ENCODE results near the gene ODAD4. TPM values are rescaled to one million over a fixed set of nuclear protein-coding genes. Genes with fewer than 3 reads are reported as not detected.

Gene ODAD4
- total RNA-seq, 1 donor from 2014 or later: 0.50 TPM

GRCh38 chr17:41937970-41938954, 7.8 kb downstream of the ODAD4 start:
- no peaks in the 10 kb centered on the region for H3K27me3 Mint-ChIP-seq (ENCODE audit: low read depth)
- intact Hi-C loops (cut with micrococcal nuclease): no loop called here
- H3K4me1 Mint-ChIP-seq (ENCODE audit: low read depth): peaks cover 4% of the 10 kb centered on the region
- no peak overlapping the region for H3K4me3 Mint-ChIP-seq (ENCODE audit: low read depth)
- H3K9me3 Mint-ChIP-seq: no peaks in the 10 kb centered on the region
- no peak overlapping the region for H3K27ac Mint-ChIP-seq
- DNase-seq (ENCODE audit: low spot score): no peak
- no peaks in the 10 kb centered on the region for H3K36me3 Mint-ChIP-seq (ENCODE audit: low read depth)

DNA sequence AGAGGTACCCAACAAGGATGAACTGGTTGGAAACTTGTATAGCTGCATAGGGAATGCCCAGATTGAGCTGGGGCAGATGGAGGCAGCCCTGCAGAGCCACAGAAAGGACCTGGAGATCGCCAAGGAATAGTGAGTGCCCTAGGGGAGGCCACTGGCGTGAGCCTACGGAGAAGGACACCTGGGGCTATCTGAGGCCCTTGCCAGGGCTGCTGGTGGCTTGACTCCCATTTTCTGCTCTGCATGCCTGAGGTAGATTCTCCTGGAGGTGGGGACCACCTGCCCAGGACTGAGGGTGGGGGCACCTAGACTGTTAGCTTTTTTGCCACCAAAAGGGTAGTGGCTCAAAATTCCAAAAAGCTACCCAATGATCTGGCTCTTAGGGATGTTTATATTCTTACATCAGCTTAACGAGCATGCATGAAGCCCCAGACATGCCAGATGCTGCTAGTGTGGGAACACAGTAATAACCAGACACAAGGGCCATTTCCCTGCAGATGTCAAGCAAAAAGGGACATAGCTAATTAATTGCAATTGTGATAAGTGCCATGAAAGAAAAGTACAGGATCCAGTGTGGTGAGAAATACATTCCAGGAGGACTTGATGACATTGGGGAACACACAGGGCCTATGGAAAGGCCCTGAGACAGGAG, 8.8 kb downstream of the ODAD4 start:
- H3K36me3 Mint-ChIP-seq (ENCODE audit: low read depth): no peaks in the 10 kb centered on the region
- no peak overlapping the region for H3K4me3 Mint-ChIP-seq (ENCODE audit: low read depth)
- intact Hi-C loops (cut with micrococcal nuclease): no loop called here
- H3K27me3 Mint-ChIP-seq (ENCODE audit: low read depth): no peaks in the 10 kb centered on the region
- H3K27ac Mint-ChIP-seq: no peak overlapping the region
- peaks cover 3% of the 10 kb centered on the region for H3K4me1 Mint-ChIP-seq (ENCODE audit: low read depth)
- H3K9me3 Mint-ChIP-seq: no peaks in the 10 kb centered on the region
- no peak for DNase-seq (ENCODE audit: low spot score)

DNA sequence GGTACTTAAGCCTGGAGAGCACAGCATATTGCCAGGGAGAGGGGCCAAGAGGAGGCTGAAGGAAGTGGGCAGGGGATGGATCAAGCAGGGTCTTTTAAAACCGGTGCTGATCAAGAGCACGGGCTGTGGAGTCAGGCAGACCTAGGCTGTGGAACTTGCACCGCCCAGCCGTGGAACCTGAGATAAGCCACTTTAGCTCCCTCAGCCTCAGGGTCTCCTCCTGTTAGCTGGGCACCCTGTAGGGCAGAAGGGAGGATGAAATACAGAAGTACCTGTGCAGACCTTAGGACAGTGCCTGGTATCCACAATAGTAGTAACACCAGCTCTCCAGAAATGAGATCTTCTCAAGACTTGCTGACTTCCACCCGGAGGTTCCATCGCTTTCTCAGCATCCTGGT, 9.3 kb downstream of the ODAD4 start:
- H3K27ac Mint-ChIP-seq: no peak overlapping the region
- no peaks in the 10 kb centered on the region for H3K27me3 Mint-ChIP-seq (ENCODE audit: low read depth)
- no peaks in the 10 kb centered on the region for H3K9me3 Mint-ChIP-seq
- no peak overlapping the region for H3K4me3 Mint-ChIP-seq (ENCODE audit: low read depth)
- DNase-seq (ENCODE audit: low spot score): no peak
- intact Hi-C loops (cut with micrococcal nuclease): no loop called here
- no peaks in the 10 kb centered on the region for H3K36me3 Mint-ChIP-seq (ENCODE audit: low read depth)
- peaks cover 1% of the 10 kb centered on the region for H3K4me1 Mint-ChIP-seq (ENCODE audit: low read depth)

DNA sequence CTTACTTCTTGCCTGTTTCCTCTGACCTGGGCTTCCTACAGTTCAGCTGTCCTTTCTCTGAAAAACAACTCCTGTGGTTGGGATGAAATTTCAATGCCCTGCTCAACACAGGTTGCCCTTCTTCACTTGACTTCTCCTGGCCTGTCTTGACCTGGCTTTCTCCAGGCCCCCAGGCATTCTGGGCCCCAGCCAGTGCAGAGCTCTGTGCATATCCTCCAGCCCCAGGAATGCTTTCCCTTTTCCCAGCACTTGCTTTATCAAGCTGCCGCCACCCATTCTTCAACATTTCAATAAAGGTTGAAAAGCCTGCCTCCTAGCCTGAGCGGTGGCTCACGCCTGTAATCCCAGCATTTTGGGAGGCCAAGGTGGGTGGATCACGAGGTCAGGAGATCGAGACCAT, 10.8 kb downstream of the ODAD4 start:
- no peaks in the 10 kb centered on the region for H3K9me3 Mint-ChIP-seq
- H3K4me3 Mint-ChIP-seq (ENCODE audit: low read depth): no peak overlapping the region
- H3K36me3 Mint-ChIP-seq (ENCODE audit: low read depth): no peaks in the 10 kb centered on the region
- H3K27me3 Mint-ChIP-seq (ENCODE audit: low read depth): no peaks in the 10 kb centered on the region
- no peak overlapping the region for H3K27ac Mint-ChIP-seq
- intact Hi-C loops (cut with micrococcal nuclease): no loop called here
- no peak for DNase-seq (ENCODE audit: low spot score)
- no peaks in the 10 kb centered on the region for H3K4me1 Mint-ChIP-seq (ENCODE audit: low read depth)

- Mint-ChIP-seq H3K27ac (no peak overlapping the region), H3K4me1 (ENCODE audit: low read depth) (no peaks in the 10 kb centered on the region), H3K9me3 (no peaks in the 10 kb centered on the region), H3K36me3 (ENCODE audit: low read depth) (no peaks in the 10 kb centered on the region), H3K4me3 (ENCODE audit: low read depth) (no peak overlapping the region), H3K27me3 (ENCODE audit: low read depth) (no peaks in the 10 kb centered on the region)
- intact Hi-C loops (cut with micrococcal nuclease): no loop called here
- no peak for DNase-seq (ENCODE audit: low spot score)
Measured at GRCh38 chr17:41942626-41943373, 12.4 kb downstream of the ODAD4 start.

DNA sequence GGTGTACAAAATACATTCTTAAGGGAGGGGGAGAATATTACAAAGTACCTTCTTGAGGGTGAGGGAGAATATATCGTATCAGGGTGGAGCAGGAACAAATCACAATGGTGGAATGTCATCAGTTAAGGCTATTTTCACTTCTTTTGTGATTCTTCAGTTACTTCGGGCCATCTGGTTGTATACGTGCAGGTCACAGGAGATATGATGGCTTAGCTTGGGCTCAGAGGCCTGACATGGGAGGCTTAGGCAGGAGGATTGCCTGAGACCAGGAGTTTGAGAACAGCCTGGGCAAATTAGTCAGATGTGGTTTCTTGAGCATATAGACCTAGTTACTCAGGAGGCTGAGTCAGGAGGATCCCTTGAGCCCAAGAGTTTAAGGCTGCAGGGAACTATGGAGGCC, 13.1 kb downstream of the ODAD4 start:
- no peak overlapping the region for H3K27ac Mint-ChIP-seq
- no peak overlapping the region for H3K4me3 Mint-ChIP-seq (ENCODE audit: low read depth)
- H3K36me3 Mint-ChIP-seq (ENCODE audit: low read depth): no peaks in the 10 kb centered on the region
- no peaks in the 10 kb centered on the region for H3K27me3 Mint-ChIP-seq (ENCODE audit: low read depth)
- no peaks in the 10 kb centered on the region for H3K9me3 Mint-ChIP-seq
- intact Hi-C loops (cut with micrococcal nuclease): no loop called here
- DNase-seq (ENCODE audit: low spot score): no peak
- no peaks in the 10 kb centered on the region for H3K4me1 Mint-ChIP-seq (ENCODE audit: low read depth)

- intact Hi-C loops (cut with micrococcal nuclease): no loop called here
- Mint-ChIP-seq H3K4me3 (ENCODE audit: low read depth) (no peak overlapping the region), H3K27me3 (ENCODE audit: low read depth) (no peaks in the 10 kb centered on the region), H3K27ac (no peak overlapping the region), H3K4me1 (ENCODE audit: low read depth) (no peaks in the 10 kb centered on the region), H3K36me3 (ENCODE audit: low read depth) (no peaks in the 10 kb centered on the region), H3K9me3 (no peaks in the 10 kb centered on the region)
- no peak for DNase-seq (ENCODE audit: low spot score)
Measured at GRCh38 chr17:41944943-41945342, 14.5 kb downstream of the ODAD4 start.

- no peak for DNase-seq (ENCODE audit: low spot score)
- Mint-ChIP-seq H3K4me3 (ENCODE audit: low read depth) (no peak overlapping the region), H3K9me3 (no peaks in the 10 kb centered on the region), H3K4me1 (ENCODE audit: low read depth) (no peaks in the 10 kb centered on the region), H3K36me3 (ENCODE audit: low read depth) (no peaks in the 10 kb centered on the region), H3K27ac (no peak overlapping the region), H3K27me3 (ENCODE audit: low read depth) (no peaks in the 10 kb centered on the region)
- intact Hi-C loops (cut with micrococcal nuclease): no loop called here
Measured at GRCh38 chr17:41948762-41949460, 18.5 kb downstream of the ODAD4 start.

DNA sequence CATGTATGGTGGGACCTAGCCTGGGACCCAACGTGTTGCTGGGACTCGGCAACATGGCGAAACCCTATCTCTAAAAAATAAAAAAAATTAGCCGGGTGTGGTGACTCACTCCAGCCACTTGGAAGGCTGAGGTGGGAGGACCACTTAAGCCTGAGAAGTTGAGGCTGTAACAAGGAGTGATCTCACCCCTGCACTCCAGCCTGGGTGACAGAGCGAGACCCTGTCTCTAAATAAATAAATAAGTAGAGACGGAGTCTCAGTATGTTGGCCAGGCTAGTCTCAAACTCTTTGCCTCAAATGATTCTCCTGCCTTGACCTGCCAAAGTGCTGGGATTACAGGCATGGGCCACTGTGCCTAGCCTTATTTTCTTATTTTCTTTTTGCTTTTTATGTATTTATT, 26.1 kb downstream of the ODAD4 start:
- Mint-ChIP-seq H3K36me3 (ENCODE audit: low read depth) (no peaks in the 10 kb centered on the region), H3K27ac (no peak overlapping the region), H3K9me3 (no peaks in the 10 kb centered on the region), H3K27me3 (ENCODE audit: low read depth) (no peaks in the 10 kb centered on the region), H3K4me1 (ENCODE audit: low read depth) (no peaks in the 10 kb centered on the region), H3K4me3 (ENCODE audit: low read depth) (no peak overlapping the region)
- intact Hi-C loops (cut with micrococcal nuclease): no loop called here
- no peak for DNase-seq (ENCODE audit: low spot score)

DNA sequence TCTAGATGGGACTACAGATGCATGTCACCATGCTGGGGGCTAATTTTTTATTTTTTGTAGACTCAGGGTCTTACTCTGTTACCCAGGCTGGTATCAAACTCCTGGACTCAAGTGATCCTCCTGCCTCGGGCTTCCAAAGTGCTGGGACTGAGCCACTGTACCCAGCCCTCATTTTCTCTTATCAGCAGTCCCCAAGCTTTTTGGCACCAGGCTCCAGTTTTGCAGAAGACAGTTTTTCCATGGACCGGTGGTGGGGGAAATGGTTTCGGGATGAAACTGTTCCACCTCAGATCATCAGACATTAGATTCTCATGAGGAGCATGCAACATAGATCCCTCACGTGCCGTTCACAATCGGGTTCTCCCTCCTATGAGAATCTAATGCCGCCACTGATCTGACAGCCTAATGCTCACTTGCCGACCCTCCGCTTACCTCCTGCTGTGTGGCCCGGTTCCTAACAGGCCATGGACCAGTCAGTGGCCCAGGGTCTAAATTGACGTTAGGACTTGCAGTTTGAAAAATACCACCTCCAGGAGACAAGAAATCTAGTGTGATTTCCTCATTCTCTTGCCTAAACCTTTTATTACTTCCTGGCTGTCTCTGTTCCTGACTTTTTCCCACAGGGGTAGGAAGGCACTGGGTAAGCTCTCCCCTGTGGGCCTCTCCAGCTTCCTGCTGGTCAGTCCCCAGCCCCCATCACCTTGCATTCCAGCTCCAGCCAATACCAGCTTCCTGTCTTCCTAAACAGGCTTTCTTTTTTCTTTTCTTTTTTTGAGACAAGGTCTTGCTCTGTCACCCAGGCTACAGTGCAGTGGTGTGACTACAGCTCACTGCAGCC, 26.8 kb downstream of the ODAD4 start:
- no peaks in the 10 kb centered on the region for H3K4me1 Mint-ChIP-seq (ENCODE audit: low read depth)
- H3K36me3 Mint-ChIP-seq (ENCODE audit: low read depth): no peaks in the 10 kb centered on the region
- no peaks in the 10 kb centered on the region for H3K9me3 Mint-ChIP-seq
- no peak overlapping the region for H3K27ac Mint-ChIP-seq
- H3K27me3 Mint-ChIP-seq (ENCODE audit: low read depth): no peaks in the 10 kb centered on the region
- intact Hi-C loops (cut with micrococcal nuclease): no loop called here
- no peak for DNase-seq (ENCODE audit: low spot score)
- no peak overlapping the region for H3K4me3 Mint-ChIP-seq (ENCODE audit: low read depth)

GRCh38 chr17:41957869-41958439, 27.5 kb downstream of the ODAD4 start:
- Mint-ChIP-seq H3K9me3 (no peaks in the 10 kb centered on the region), H3K36me3 (ENCODE audit: low read depth) (no peaks in the 10 kb centered on the region), H3K4me1 (ENCODE audit: low read depth) (no peaks in the 10 kb centered on the region), H3K27me3 (ENCODE audit: low read depth) (no peaks in the 10 kb centered on the region), H3K27ac (no peak overlapping the region), H3K4me3 (ENCODE audit: low read depth) (no peak overlapping the region)
- intact Hi-C loops (cut with micrococcal nuclease): no loop called here
- no peak for DNase-seq (ENCODE audit: low spot score)

DNA sequence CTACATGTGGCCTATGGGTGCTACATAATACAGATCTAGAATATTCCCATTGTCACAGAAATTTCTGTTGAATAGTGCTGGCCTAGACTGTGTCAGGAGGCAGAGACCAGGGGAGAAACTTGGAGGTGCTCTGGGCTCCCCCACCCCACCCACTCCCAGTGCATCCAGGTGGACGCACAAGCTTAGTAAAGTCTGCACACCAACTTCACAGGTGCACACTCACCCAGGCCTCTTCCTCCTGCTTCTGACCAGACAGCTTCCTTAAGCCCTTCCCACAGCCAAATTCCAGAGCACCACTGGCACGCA, 28.6 kb downstream of the ODAD4 start:
- H3K36me3 Mint-ChIP-seq (ENCODE audit: low read depth): no peaks in the 10 kb centered on the region
- H3K27me3 Mint-ChIP-seq (ENCODE audit: low read depth): no peaks in the 10 kb centered on the region
- no peaks in the 10 kb centered on the region for H3K4me1 Mint-ChIP-seq (ENCODE audit: low read depth)
- no peak overlapping the region for H3K27ac Mint-ChIP-seq
- intact Hi-C loops (cut with micrococcal nuclease): no loop called here
- DNase-seq (ENCODE audit: low spot score): no peak
- no peak overlapping the region for H3K4me3 Mint-ChIP-seq (ENCODE audit: low read depth)
- H3K9me3 Mint-ChIP-seq: no peaks in the 10 kb centered on the region
